Kidney epithelial cell (primary cell): ENCODE data around the gene TRRAP. TPM values are rescaled to one million over a fixed set of nuclear protein-coding genes. Genes with fewer than 3 reads are reported as not detected.

ENCODE experiments used
- DNase-seq: peaks from one replicate; pipeline ENCODE4 v3.0.0-alpha.2; 2010; ENCODE audit warnings: low read depth
- H3K27me3 ChIP-seq: 2 replicates; pipeline ENCODE4 v1.6.0; 2011; ENCODE audit warnings: low read length; ENCODE audit not compliant: control insufficient read depth, insufficient read depth
- H3K36me3 ChIP-seq: 2 replicates; pipeline ENCODE4 v1.5.1; 2011; ENCODE audit warnings: low read length; ENCODE audit not compliant: control insufficient read depth, insufficient read depth
- H3K4me3 ChIP-seq: 2 replicates; pipeline ENCODE4 v1.5.1; 2011; ENCODE audit warnings: low read depth, mild to moderate bottlenecking, control low read depth, low read length
- CTCF ChIP-seq: IDR thresholded peaks from 2 replicates; pipeline ENCODE4 v1.5.1; 2011; ENCODE audit warnings: mild to moderate bottlenecking, moderate library complexity, low read length, control low read depth, inconsistent platforms; ENCODE audit not compliant: insufficient read depth, poor library complexity, severe bottlenecking
- total RNA-seq: library from RNA; depleted of rRNA; stranded (reverse); fragments of >200 nt; gene quantifications from 2 replicates; pipeline ENCODE4 v1.2.3, GENCODE V29; 2015

The TRRAP gene
- total RNA-seq, 1 donor from 2014 or later: 35.1 TPM

- Histone ChIP-seq H3K36me3 (peaks cover 2% of the 10 kb centered on the region), H3K27me3 (no peaks in the 10 kb centered on the region), H3K4me3 (no peak overlapping the region)
- TF ChIP-seq CTCF: no peak
- no peak for DNase-seq
Observed at GRCh38 chr7:98956469-98956868, 78.1 kb downstream of the TRRAP start.

- no peak for DNase-seq
- peaks cover 2% of the 10 kb centered on the region for H3K36me3 ChIP-seq
- H3K27me3 ChIP-seq: no peaks in the 10 kb centered on the region
- H3K4me3 ChIP-seq: no peak overlapping the region
- no peak for TF ChIP-seq CTCF
Observed at GRCh38 chr7:98956937-98957336, 78.6 kb downstream of the TRRAP start.

- Histone ChIP-seq H3K36me3 (peaks cover 4% of the 10 kb centered on the region), H3K27me3 (no peaks in the 10 kb centered on the region), H3K4me3 (no peak overlapping the region)
- TF ChIP-seq CTCF: no peak
- DNase-seq: no peak
Observed at GRCh38 chr7:98957766-98958165, 79.4 kb downstream of the TRRAP start.

GRCh38 chr7:98958968-98959367, 80.6 kb downstream of the TRRAP start:
- no peak overlapping the region for H3K4me3 ChIP-seq
- no peak for DNase-seq
- H3K36me3 ChIP-seq: peaks cover 4% of the 10 kb centered on the region
- H3K27me3 ChIP-seq: no peaks in the 10 kb centered on the region
- no peak for TF ChIP-seq CTCF

GRCh38 chr7:98963305-98963704, 85.0 kb downstream of the TRRAP start:
- H3K27me3 ChIP-seq: no peaks in the 10 kb centered on the region
- H3K4me3 ChIP-seq: no peak overlapping the region
- no peak for DNase-seq
- H3K36me3 ChIP-seq: peaks cover 4% of the 10 kb centered on the region
- TF ChIP-seq CTCF: no peak

- peaks cover 4% of the 10 kb centered on the region for H3K36me3 ChIP-seq
- DNase-seq: no peak
- TF ChIP-seq CTCF: no peak
Observed at GRCh38 chr7:98964596-98964995, 86.3 kb downstream of the TRRAP start.

More at GRCh38 chr7:98964596-98964995, 86.3 kb downstream of the TRRAP start:
- H3K27me3 ChIP-seq: no peaks in the 10 kb centered on the region
- H3K4me3 ChIP-seq: no peak overlapping the region
